GM19240 (cell line): ENCODE data around the gene COPS7A.

ENCODE experiments used
- DNase-seq: peaks from one replicate; pipeline ENCODE4 v3.0.0; 2011; ENCODE audit warnings: low spot score; ENCODE audit not compliant: insufficient read length

The COPS7A gene

GRCh38 chr12:6750506-6750905 lies 26.7 kb downstream of the COPS7A start:
- no peak for DNase-seq

- DNase-seq = no peak
These were observed 27.9 kb downstream of the COPS7A start for GRCh38 chr12:6751767-6752166.

- DNase-seq = no peak
These were observed 28.5 kb downstream of the COPS7A start for GRCh38 chr12:6752167-6752920.

- peak; percentile 92 for DNase-seq
These were observed 29.3 kb downstream of the COPS7A start, which contains the start of gene MLF2 for GRCh38 chr12:6752921-6753771. Gene MLF2, minus strand, starts transcription at chr12:6753141. Its CDS starts 807 bp downstream, at chr12:6752334.

GRCh38 chr12:6753772-6754356 lies 30.0 kb downstream of the COPS7A start:
- no peak for DNase-seq

GRCh38 chr12:6754411-6754810 lies 30.6 kb downstream of the COPS7A start:
- DNase-seq = no peak

GRCh38 chr12:6757028-6757690 lies 33.3 kb downstream of the COPS7A start:
- no peak for DNase-seq

GRCh38 chr12:6758506-6759095 lies 34.8 kb downstream of the COPS7A start:
- DNase-seq = no peak

GRCh38 chr12:6759741-6760140 lies 35.9 kb downstream of the COPS7A start:
- no peak for DNase-seq

GRCh38 chr12:6763380-6763779 lies 39.5 kb downstream of the COPS7A start:
- DNase-seq = no peak

- peak; percentile 97 for DNase-seq
These were observed 40.4 kb downstream of the COPS7A start for GRCh38 chr12:6764011-6764828.

GRCh38 chr12:6765048-6765633 lies 41.3 kb downstream of the COPS7A start:
- no peak for DNase-seq

- DNase-seq = no peak
These were observed 42.1 kb downstream of the COPS7A start, which contains the start of gene PTMS for GRCh38 chr12:6765634-6766581. Gene PTMS, plus strand, starts transcription at chr12:6766363. Its CDS starts 343 bp downstream, at chr12:6766706.

- peak; percentile 57 for DNase-seq
These were observed 43.0 kb downstream of the COPS7A start for GRCh38 chr12:6766651-6767349.

- DNase-seq = no peak
These were observed 43.8 kb downstream of the COPS7A start for GRCh38 chr12:6767353-6768319.

GRCh38 chr12:6768437-6768914 lies 44.6 kb downstream of the COPS7A start:
- DNase-seq = no peak

- DNase-seq = no peak
These were observed 45.1 kb downstream of the COPS7A start for GRCh38 chr12:6768990-6769389.
